Stimulated activated CD4-positive, alpha-beta T cell treated with anti-CD3 and anti-CD28 coated beads, Interleukin-1b, Interleukin-23, amount 100 ng/mL, for 24 hours (primary cell): ENCODE data around the gene NDUFS4.
"Not testable (repeated sequence)": the region's sequence is repeated elsewhere in the genome, so short reads cannot be mapped to it uniquely, and the experiment has no call there.

ENCODE experiments used
- DNase-seq, 4 experiments: peaks; one replicate each; pipeline ENCODE4 v3.0.0-alpha.2; 2020; ENCODE audit warnings: low read depth in 4 of 4, low spot score in 1 of 4

Gene NDUFS4

GRCh38 chr5:53660573-53660972 is 100.1 kb downstream of the NDUFS4 start:
- not testable (repeated sequence) for DNase-seq

GRCh38 chr5:53665313-53665712 is 104.9 kb downstream of the NDUFS4 start:
- not testable (repeated sequence) for DNase-seq

- DNase-seq, result no peak
Observed at GRCh38 chr5:53667621-53668020, 107.2 kb downstream of the NDUFS4 start.

GRCh38 chr5:53671447-53671846 is 111.0 kb downstream of the NDUFS4 start:
- DNase-seq, result no peak

- DNase-seq, result no peak
Observed at GRCh38 chr5:53674121-53674520, 113.7 kb downstream of the NDUFS4 start.

GRCh38 chr5:53677632-53678031 is 117.2 kb downstream of the NDUFS4 start:
- DNase-seq, result no peak

GRCh38 chr5:53678981-53679660 is 118.7 kb downstream of the NDUFS4 start:
- no peak for DNase-seq

GRCh38 chr5:53681079-53681478 is 120.6 kb downstream of the NDUFS4 start:
- no peak for DNase-seq

- DNase-seq, result no peak
Observed at GRCh38 chr5:53691014-53691413, 130.6 kb downstream of the NDUFS4 start.

- no peak for DNase-seq
Observed at GRCh38 chr5:53694520-53695022, 134.1 kb downstream of the NDUFS4 start.

- DNase-seq, result not testable (repeated sequence)
Observed at GRCh38 chr5:53710405-53710804, 150.0 kb downstream of the NDUFS4 start.

GRCh38 chr5:53712327-53712726 is 151.9 kb downstream of the NDUFS4 start:
- DNase-seq, result no peak

GRCh38 chr5:53713978-53714666 is 153.7 kb downstream of the NDUFS4 start:
- DNase-seq, result no peak

- DNase-seq, result no peak
Observed at GRCh38 chr5:53714667-53715010, 154.2 kb downstream of the NDUFS4 start.

GRCh38 chr5:53726121-53726520 is 165.7 kb downstream of the NDUFS4 start:
- no peak for DNase-seq

- no peak for DNase-seq
Observed at GRCh38 chr5:53730943-53731342, 170.5 kb downstream of the NDUFS4 start.
